Measurements from ENCODE around the gene GSTM3.

DNA sequence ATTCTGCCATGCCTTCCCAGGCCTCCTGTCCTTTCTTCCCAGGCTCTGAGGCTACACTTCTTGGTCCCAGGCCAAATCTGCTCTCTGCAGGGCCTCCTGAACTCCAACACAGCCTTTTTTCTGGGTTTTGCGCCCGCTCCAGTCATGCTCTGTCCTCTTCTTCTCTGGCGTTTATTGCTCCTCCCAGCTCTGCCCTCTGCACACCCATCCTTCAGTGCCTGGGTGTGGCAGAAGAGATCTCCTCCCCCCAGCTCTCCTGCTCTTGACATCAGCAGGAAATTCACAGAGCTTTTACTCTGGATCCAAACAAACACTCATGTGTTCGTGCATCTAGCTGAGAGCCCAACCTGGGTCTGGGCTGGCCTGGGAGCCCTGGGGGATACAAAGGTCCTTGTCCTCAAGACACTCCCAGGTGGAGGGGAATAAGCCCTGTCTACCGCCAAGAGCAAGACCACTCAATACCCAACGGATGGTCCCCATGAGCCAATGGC is 45.7 kb upstream of the GSTM3 start:
- TF ChIP-seq CREM (CRISPR knock-in tag; IDR thresholded peaks at IDR 0.05): no peak
- no peak for TF ChIP-seq JUN (CRISPR knock-in tag; IDR thresholded peaks at IDR 0.05)
- TF ChIP-seq CBFB (CRISPR knock-in tag; IDR thresholded peaks at IDR 0.05; ENCODE audit: low read depth): no peak
- TF ChIP-seq NR3C1 (CRISPR knock-in tag; conservative IDR thresholded peaks at IDR 0.05; ENCODE audit: low read depth): no peak
- TF ChIP-seq TEAD4 (CRISPR knock-in tag; IDR thresholded peaks at IDR 0.05): no peak
- TF ChIP-seq, protein P1, sequence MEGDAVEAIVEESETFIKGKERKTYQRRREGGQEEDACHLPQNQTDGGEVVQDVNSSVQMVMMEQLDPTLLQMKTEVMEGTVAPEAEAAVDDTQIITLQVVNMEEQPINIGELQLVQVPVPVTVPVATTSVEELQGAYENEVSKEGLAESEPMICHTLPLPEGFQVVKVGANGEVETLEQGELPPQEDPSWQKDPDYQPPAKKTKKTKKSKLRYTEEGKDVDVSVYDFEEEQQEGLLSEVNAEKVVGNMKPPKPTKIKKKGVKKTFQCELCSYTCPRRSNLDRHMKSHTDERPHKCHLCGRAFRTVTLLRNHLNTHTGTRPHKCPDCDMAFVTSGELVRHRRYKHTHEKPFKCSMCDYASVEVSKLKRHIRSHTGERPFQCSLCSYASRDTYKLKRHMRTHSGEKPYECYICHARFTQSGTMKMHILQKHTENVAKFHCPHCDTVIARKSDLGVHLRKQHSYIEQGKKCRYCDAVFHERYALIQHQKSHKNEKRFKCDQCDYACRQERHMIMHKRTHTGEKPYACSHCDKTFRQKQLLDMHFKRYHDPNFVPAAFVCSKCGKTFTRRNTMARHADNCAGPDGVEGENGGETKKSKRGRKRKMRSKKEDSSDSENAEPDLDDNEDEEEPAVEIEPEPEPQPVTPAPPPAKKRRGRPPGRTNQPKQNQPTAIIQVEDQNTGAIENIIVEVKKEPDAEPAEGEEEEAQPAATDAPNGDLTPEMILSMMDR (IDR thresholded peaks at IDR 0.05): no peak
- TF ChIP-seq, protein P2, sequence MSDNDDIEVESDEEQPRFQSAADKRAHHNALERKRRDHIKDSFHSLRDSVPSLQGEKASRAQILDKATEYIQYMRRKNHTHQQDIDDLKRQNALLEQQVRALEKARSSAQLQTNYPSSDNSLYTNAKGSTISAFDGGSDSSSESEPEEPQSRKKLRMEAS (CRISPR knock-in tag; IDR thresholded peaks at IDR 0.05): no peak
- TF ChIP-seq ZNF219 (CRISPR knock-in tag; IDR thresholded peaks at IDR 0.05; ENCODE audit: borderline replicate concordance): no peak
- TF ChIP-seq, protein P3, sequence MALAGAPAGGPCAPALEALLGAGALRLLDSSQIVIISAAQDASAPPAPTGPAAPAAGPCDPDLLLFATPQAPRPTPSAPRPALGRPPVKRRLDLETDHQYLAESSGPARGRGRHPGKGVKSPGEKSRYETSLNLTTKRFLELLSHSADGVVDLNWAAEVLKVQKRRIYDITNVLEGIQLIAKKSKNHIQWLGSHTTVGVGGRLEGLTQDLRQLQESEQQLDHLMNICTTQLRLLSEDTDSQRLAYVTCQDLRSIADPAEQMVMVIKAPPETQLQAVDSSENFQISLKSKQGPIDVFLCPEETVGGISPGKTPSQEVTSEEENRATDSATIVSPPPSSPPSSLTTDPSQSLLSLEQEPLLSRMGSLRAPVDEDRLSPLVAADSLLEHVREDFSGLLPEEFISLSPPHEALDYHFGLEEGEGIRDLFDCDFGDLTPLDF (CRISPR knock-in tag; IDR thresholded peaks at IDR 0.05): no peak
- TF ChIP-seq, protein P4, sequence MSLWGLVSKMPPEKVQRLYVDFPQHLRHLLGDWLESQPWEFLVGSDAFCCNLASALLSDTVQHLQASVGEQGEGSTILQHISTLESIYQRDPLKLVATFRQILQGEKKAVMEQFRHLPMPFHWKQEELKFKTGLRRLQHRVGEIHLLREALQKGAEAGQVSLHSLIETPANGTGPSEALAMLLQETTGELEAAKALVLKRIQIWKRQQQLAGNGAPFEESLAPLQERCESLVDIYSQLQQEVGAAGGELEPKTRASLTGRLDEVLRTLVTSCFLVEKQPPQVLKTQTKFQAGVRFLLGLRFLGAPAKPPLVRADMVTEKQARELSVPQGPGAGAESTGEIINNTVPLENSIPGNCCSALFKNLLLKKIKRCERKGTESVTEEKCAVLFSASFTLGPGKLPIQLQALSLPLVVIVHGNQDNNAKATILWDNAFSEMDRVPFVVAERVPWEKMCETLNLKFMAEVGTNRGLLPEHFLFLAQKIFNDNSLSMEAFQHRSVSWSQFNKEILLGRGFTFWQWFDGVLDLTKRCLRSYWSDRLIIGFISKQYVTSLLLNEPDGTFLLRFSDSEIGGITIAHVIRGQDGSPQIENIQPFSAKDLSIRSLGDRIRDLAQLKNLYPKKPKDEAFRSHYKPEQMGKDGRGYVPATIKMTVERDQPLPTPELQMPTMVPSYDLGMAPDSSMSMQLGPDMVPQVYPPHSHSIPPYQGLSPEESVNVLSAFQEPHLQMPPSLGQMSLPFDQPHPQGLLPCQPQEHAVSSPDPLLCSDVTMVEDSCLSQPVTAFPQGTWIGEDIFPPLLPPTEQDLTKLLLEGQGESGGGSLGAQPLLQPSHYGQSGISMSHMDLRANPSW (CRISPR knock-in tag; conservative IDR thresholded peaks at IDR 0.05; ENCODE audit: low read depth): no peak
